ENCODE data around the gene PURA.
A peak's percentile ranks its signal among the peaks of the same experiment; 100 is the strongest.
"Not testable (repeated sequence)": the region's sequence is repeated elsewhere in the genome, so short reads cannot be mapped to it uniquely, and the experiment has no call there.

Gene PURA

DNA sequence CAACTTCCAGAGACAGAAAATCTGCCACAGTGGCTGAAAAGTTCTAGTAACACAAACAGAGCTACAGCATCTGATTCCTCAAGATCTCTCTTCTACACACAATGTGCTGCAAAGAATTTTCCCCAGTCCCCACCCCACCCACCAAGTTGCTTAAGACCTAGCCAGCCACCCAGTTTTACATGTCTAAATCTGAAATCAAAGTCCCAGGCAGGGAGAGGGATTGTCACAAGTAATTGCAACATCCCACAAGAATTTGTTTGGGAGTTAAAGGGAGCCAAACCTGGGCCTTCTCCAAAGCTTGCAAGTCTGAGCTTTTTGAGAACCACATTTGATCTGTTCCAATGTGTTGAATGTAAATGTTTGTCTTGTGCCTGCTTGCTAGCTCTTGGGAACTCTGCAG, 27.3 kb downstream of the PURA start:
- DNase-seq = no peak

DNA sequence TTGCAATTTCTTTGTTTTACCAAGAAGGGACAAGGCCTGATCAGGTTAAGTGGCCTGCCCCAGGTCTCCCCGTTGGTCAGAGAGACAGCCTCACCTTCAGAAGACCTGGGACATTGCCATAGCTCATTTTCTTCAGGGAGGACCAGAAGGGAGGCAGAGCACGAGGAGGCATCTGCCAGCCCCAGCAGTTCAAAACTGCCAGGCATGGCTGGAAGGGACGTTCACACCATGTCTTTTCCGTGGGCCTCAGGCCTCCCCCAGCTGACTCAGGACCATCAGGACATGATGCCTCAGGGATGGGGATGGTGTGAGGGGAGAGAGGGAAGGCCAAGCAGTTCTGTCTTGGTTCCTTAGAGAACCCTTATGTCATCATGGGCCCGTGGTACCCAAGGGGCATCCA, 28.3 kb downstream of the PURA start:
- no peak for DNase-seq

DNA sequence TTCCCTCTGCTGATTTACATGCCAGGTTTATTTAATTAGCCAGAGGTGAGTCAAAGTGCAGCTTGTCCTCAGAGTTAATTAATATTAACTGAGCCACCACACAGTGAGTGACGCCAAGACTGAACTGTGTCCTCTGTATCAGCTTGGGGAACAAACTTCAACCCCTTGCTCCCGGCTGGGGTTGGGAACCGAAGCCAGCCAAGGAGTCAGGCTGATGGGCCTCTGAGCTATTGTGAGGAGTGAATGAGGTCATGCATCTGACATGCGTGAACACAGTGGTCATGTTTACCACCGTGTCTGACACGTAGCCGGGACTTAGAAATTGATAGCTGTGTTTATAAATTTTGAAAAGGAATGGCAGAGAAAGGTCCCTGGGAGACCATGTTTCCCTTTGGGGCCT, 28.9 kb downstream of the PURA start:
- DNase-seq = no peak

DNA sequence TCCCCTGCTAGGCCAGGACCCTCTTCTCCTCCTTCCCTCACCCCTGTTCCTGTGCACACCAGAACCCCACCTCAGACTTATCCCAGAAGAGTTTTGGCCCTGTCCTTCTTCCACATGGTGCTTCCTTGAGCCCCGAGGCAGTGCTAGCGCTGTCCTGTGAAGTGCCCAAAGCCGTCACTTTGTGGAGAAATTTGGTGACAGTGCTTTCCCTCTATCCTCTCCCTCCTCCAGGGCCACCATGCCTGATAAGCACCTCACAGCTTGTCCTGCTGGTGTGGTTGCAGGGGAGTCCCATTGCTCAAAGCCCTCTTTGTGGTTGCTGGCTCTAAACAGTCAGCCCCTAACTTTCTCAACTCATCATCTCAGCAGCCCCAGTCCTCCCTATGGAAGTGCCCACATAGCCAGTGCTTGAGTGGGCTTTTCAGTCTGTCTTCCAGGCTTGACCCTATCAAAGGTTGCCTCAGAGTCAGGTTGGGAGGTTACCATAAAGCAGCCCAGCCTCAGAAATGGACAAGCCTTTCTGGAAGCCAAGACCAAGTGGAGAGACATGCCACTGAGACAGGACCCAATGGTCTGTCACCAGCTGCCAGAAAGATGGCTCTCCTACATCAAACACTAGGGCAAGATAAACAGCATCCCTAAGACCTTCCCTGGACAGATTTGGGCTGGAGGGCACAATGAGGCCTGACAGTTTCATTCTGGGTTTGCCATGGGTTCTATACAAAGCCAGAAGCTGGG, 29.8 kb downstream of the PURA start:
- no peak for DNase-seq

DNA sequence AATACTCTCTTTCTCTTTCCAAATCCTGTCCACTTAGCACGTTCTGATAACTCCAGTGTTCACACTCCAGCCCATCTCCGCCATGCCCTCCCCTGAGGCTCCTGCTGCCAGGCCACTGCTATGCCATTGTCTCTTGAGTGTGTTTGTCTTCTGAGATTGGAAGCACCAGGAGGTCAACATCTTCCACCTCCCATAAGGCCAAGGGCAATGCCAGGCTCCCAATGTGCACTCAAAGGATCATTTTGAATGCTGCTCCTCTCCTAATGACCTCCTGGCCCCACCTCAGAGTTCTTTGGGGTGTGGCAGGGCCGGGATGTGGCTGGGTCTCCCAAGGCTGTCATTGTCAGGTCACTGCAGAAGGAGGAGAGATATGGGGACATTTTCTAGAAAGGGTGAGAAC, 31.3 kb downstream of the PURA start:
- DNase-seq = no peak

DNA sequence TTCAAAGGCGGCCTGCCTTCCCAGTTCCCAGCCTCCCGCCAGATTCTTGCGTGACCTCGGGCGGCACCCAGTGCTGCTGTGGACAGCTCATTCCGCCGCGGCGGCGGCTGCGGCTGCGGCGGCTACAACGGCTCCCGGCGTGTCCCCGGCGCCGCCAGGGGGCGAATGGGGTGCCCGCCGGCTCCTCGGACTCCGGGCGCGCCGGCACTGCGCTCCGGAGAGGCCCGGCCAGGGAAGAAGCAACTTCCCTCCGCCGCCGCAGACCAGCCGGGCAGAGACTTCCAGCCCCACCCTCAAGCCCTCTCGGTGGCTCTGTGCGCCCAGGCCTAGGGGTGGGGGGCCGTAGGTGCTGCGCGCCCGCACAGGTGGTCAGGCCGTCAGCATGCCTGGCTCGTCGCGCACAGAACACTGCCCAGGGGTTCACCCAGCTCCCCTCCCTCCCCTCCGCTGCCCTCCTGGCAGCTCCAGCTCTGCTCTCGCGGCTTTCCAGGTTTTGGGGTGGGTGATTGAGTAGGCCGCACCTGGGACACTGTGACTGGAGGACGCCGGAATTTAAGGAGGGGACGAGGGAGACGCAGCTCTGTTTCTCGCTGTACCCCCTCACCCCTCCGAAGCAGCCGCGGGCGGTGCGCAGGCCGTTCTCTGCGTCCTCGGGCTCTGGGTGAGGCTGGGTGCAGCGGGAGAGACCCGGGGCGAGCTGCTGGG, 32.1 kb downstream of the PURA start:
- DNase-seq = peak in 1 of 2 experiments; percentile 85

DNA sequence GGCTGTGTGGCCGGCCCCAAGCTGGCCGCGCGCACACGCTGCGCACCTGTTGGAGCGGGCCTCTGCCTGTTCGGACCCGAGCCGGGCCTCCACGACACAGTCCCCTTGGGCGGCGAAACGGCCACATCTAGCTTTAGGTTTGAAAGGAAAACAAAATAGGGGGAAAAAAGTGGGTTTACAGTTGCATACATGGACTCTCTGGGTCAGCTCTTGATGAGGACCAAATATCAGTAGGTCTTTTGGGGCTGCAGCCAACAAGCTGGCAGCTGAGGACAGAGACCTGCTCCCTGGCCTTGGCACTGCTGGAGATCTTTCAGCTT, 32.6 kb downstream of the PURA start:
- DNase-seq = no peak

DNA sequence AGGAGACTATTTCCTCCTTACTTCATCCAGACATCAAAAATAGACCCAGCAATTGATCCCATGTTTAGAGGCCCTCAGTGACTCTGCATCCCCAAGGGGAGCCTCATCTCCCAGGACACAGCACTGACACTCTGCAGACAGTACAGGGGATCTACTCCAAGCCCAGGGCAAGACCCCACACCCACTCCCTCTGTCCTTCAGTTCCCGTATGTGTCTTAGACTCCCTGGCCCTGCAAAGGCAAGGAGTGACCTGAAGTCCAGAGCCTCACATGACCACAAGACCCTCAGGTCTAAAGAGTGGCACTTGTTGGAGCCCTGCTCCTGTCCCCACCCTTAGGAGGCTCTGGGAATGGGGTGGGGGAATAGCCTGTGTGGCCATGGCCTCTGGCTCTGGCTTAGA, 33.6 kb downstream of the PURA start:
- no peak for DNase-seq

DNA sequence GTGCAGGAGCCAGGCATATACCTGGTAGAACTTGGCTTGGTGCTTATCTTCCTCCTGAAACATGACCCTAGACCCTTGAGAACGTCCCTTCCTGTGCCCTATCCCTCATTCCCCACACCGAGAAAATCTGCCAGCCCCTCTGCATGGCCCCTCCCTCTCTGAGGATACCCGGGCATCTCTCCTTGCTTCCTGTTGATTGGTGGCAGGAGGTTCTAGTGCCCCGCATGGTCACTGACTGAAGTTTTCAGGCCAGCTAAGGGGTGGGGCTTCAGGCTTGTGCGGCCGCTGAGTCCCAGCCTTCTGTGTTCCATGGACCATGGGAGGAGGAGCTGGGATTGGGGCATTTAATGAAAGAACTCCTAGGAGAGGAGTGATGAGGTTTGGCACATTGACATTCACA, 34.6 kb downstream of the PURA start:
- DNase-seq = peak in 1 of 2 experiments; percentile 61

DNA sequence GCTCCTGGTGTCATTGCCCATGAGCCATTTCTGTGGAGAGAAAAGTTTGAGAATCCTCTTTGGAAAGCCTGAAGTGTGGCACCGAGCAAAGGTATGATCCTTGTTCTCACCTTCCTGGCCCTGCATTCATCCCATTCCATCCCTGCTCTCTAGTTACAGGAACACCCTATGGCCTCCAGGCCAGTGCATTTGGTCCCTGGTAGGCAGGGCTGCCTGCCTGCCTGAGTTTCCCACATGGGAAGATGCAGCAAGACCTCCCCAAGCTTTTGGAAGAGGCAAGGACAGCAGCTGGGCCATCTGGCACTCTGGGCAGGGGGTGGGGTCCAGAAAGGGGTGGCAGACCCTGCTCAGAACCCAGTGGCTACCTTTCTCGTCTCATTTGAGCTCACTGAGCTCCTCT, 36.3 kb downstream of the PURA start:
- DNase-seq = no peak

DNA sequence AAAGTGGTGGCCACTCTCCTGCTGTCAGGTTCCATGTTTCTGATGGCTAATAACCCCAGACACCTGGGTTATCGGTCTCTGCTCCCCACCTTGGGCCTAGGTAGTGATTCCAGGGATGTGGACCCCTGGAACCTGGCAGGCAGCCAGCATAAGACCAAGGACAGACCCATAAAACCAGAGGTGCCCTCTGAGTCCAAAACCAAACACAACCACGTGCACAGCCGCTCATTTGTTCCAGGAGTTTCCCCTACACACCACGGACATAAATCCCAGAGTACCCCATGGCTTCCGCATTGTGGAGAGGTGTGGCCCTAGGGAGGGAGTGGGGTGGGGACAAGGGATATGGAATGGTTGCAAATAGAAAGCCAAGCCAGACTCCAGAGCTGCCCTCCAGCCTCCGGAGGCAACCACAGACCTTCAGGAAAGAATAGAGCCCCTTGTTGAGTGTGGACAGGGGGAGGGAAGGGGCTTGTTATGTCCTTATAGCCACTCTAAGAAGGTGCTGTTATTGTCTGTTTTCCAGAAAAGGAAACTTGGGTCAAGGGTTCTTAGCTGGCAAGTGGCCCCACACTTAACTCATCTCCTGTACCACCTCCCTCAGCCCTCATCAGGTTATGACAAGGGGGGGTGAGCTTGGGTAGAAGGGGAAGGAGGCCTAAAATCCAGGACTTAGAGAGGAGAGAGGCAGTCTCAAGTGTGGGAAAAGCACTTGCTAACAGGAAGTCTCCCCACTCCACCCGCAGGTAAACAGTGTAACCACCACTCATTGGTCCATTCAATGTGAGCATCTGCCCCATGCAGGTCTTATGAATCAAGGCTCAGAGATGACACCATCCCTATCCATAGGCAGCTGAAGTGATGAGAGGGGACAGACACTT, 37.5 kb downstream of the PURA start:
- no peak for DNase-seq

DNA sequence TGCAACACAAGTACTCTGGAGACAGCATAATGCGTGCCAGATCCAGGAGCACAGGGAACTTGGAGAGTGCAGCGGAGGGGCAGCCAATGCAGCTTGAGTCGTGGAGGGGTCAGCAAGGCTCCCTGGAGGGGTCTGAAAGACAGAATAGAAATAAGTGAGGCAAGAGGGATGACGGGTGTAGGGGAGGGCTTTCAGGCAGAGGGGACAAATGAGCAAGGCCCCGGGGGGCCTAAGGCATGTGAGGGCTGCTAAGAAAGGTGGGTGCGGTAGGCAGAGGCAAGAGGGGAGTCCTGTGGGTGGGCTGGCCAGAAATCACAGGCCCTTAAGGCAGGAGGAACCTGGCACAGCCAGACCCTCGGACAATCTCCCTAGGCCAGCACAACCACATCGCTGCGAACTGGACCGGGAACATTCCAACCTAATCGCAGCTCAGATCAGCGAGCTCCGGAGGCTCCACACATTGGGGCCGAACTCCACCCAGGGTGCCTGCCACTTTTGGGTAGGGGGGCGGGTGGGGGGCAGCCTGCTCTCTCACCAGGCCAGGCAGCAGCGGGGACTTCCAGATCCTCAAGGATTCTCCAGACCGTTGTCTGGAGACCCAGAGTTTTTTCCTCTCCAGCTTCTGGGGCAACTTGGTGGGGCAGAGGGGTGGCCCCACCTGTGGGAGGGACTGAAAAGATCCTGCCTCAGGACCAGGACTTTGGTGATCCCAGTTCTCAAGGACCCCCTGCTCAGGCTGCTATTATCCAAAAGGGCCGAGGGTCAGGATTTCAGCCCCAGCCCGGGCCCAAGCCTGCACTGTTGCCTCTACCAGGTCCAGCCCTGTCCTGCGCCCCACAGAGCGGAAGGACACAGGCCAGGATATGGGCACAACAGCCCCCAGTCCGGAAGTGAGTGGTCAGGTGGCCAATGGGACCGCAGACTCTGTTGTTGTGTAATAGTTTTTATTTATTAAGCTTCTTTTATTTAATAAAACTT, 38.4 kb downstream of the PURA start:
- DNase-seq = no peak

DNA sequence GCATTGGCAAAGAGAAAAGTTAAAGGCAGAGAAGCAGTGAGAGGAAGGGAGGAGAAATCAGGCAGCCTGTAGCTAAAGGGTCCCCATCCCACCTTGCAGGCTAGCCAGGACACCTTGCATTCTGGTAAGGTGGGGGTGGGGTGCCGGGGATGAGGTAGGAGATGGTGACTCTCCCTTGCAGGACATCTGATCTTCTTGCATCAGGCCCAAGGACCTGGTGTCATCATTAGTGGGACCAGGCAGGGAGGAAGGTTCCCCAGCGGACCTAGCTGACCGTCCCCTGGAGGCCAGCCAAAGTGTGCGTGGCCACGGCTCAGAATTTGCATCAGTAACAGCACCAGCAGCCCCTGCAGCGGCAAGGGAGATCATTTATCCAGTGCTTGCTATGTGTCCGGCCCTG, 39.3 kb downstream of the PURA start:
- peak in 1 of 2 experiments; percentile 54 for DNase-seq

DNA sequence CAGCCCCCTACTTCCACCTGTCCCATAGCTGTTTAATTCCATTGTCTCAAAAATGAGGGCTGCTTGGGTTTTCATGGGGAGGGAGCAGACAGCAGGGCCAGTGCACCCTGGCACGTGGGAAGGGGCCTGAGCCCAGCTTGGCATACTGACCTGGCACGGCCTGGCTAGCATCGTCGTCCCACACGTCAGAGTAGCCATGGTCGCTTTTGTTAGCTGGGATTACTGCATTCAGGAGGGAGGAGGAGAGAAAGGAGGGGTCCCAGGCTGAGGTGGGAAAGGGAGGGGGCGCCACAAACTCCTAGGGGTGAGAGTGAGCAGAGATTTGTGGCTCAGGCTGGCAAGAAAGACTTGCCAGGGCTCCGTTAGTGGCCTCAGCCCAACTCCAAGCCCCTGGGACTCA, 40.0 kb downstream of the PURA start:
- DNase-seq = no peak

DNA sequence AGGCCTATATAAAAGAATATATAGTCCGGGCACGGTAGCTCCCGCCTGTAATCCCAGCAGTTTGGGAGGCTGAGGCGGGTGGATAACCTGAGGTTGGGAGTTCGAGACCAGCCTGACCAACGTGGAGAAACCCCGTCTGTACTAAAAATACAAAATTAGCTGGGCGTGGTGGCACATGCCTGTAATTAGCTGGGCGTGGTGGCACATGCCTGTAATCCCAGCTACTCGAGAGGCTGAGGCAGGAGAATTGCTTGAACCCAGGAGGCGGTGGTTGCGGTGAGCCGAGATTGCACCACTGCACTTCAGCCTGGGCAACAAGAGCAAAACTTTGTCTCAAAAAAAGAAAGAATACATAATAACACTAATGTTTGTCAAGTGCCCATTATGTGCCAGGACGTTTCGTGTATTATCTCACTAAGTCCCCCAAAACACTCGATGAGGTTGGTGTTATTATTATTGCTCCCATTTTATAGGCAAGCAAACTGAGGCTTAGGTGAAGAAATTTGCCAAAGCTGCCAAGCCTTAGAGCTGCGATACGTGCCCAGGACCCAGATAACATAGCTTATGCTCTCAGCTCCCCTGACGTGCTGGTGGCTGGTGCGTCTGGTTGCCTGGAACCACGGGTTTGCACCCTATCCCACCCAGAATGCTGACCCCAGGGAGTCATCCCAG, 40.9 kb downstream of the PURA start:
- DNase-seq = not testable (repeated sequence)

DNA sequence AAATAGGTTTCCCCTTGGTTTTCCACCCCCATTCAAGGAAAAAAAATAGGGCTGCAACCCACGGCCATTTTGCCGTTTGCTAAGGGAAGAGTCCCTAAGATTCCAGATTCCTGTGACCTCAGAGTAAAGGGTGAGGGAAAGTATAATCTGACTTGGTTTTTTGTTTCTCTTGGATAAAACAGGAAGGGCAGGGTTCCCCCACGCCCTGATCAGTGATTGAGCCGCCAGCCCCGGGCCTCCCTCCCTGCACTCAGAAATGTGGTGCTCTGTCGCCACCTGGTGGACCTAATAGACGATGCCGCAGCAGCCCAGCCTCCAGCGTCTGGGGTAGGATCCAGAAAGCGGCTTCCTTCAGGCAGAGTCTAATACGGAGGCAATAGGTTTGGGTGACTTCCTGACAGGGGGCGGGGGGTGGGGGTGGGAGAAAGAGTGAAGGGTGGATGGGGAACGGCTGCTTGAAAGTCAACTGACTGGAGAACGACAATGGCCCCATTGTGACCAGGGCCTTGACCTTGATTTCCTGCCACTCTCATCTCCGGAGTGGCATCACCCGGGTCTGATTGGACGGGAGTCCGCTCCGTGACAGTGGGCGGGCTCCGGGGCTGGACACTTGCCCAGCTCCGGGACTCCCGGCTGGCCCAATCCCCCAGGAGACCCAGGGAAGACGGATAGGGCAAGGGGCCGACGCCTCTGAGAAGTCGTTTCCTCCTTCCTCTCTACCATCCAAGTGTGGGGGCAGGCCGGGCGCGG, 43.3 kb downstream of the PURA start:
- DNase-seq = peak; percentile 57 to 92

DNA sequence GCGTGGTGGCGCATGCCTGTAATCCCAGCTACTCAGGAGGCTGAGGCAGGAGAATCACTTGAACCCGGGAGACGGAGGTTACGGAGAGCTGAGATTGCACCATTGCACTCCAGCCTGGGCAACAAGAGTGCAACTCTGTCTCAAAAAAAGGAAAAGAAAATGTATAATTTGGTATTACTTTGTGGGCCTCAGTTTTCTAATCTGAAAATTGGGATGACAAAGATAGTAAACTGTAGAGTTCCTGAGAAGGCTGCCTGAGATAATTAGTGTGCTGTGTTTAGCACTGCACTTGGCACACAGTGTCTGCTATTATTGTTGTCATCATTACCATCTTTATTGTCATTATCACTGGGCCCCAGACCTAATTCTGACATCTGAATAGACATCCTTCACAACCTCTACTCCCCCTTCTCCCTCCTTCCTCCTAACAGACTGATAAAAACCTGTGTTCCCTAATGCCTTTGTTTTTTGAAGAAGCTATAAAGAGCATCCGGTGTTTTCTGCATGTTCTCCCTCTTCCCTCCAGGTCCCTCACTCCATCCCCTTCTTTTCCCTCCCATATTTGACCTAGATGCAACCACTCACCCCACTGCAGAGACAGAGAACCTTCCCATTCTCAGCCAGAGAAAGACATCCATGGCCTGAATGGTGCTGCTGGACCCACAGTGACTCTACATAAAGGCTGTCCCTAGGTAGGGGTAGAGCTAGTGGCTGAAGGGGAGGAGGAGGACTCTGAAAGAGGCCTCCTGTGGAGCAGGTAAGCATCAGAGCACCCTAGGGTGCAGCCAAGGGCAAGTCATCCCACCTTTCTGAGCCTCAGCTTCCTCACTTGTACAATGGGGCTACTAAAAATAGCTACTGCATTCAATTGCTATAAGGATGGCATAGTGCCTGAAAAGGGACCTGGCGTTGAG, 45.4 kb downstream of the PURA start:
- DNase-seq = no peak

DNA sequence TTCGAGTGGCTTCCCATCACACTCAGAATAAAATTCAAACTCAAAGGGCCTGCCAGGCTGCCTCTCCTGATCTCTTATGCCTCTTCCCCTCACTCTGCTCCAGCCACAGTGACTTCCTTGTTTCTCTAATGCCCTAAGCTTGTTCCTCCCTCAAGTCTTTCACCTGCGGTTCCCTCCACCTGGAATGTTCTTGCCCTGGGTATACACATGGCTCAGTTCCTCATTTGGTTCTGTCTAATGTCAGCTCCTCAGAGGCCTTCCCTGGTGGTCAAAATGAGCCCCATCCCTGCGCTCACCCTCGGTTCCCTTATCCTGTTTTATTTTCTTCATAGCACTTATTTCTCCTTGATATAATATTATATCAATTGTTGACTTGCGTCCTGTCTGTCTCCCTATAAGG, 48.4 kb downstream of the PURA start:
- DNase-seq = no peak

DNA sequence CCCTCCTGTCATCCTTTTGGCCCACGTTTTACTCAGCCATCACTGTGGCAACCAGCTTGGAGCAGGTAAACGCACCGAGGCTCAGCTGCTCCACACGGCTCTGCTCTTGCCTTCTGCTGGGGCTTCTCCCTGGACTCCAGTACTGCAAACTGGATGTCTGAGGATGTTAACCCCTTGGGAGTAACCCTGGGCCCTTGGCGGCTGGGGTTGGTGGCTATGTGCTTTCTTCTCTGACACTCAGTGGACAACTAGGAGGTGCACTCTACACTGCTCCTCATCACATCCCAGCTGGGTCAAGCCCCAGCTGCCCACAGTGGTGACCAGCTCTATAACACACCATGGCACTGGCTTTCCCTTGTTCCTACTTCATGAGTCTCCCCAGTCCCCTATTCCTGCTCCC, 48.9 kb downstream of the PURA start:
- DNase-seq = no peak
